HEK293T (cell line): ENCODE results near the gene DST.

Experiments used
- CTCF ChIA-PET: fragments of 350-600 bp; formaldehyde crosslinking; extraction: SDS; loops from one replicate; lab custom pipeline; 2021; ENCODE audit warnings: antibody characterized with exemption, inconsistent platforms; lab: Yijun Ruan, JAX
- POLR2A ChIA-PET: fragments of 350-600 bp; formaldehyde crosslinking; extraction: SDS; loops from one replicate; lab custom pipeline; 2020; ENCODE audit warnings: antibody characterized with exemption, inconsistent platforms; lab: Yijun Ruan, JAX
- DNase-seq: peaks from one replicate; pipeline ENCODE4 v3.0.0; 2012; ENCODE audit warnings: mixed read lengths; ENCODE audit errors: extremely low spot score
- ARNT ChIP-seq: fragments of 450-650 bp; IDR thresholded peaks from 2 replicates; pipeline ENCODE4 v1.6.1; 2017; ENCODE audit warnings: mild to moderate bottlenecking
- BHLHE40 ChIP-seq: fragments of 450-650 bp; IDR thresholded peaks from 2 replicates; pipeline ENCODE4 v1.6.1; 2016; ENCODE audit warnings: mild to moderate bottlenecking, moderate library complexity, borderline replicate concordance
- CTBP1 ChIP-seq: fragments of 450-650 bp; IDR thresholded peaks from 2 replicates; pipeline ENCODE4 v1.6.1; 2016; ENCODE audit warnings: borderline replicate concordance
- ELF4 ChIP-seq: fragments of 450-650 bp; IDR thresholded peaks from 2 replicates; pipeline ENCODE4 v1.6.1; 2017; ENCODE audit warnings: antibody characterized with exemption
- FOXA1 ChIP-seq: fragments of 450-650 bp; IDR thresholded peaks from 2 replicates; pipeline ENCODE4 v1.6.1; 2016; ENCODE audit warnings: mild to moderate bottlenecking
- FOXK2 ChIP-seq: fragments of 450-650 bp; IDR thresholded peaks from 2 replicates; pipeline ENCODE4 v1.6.1; 2016; ENCODE audit warnings: mild to moderate bottlenecking
- FOXM1 ChIP-seq: fragments of 450-650 bp; IDR thresholded peaks from 2 replicates; pipeline ENCODE4 v1.6.1; 2017; ENCODE audit warnings: mild to moderate bottlenecking, borderline replicate concordance
- HDGF ChIP-seq: fragments of 450-650 bp; IDR thresholded peaks from 2 replicates; pipeline ENCODE4 v1.6.1; 2017; ENCODE audit warnings: antibody characterized with exemption, borderline replicate concordance
- L3MBTL2 ChIP-seq: fragments of 450-650 bp; conservative IDR thresholded peaks from 2 replicates; pipeline ENCODE4 v1.6.1; 2016; ENCODE audit warnings: mild to moderate bottlenecking
- LEF1 ChIP-seq: fragments of 450-650 bp; IDR thresholded peaks from 2 replicates; pipeline ENCODE4 v1.6.1; 2017; ENCODE audit warnings: mild to moderate bottlenecking, borderline replicate concordance
- NFRKB ChIP-seq: fragments of 450-650 bp; IDR thresholded peaks from 2 replicates; pipeline ENCODE4 v1.6.1; 2016; ENCODE audit warnings: mild to moderate bottlenecking, moderate library complexity
- SP1 ChIP-seq: fragments of 450-650 bp; IDR thresholded peaks from 2 replicates; pipeline ENCODE4 v1.6.1; 2017
- SUZ12 ChIP-seq: fragments of 450-650 bp; IDR thresholded peaks from 2 replicates; pipeline ENCODE4 v1.6.1; 2016; ENCODE audit warnings: mild to moderate bottlenecking
- TARDBP ChIP-seq: fragments of 450-650 bp; IDR thresholded peaks from 2 replicates; pipeline ENCODE4 v1.6.1; 2016
- ZNF384 ChIP-seq: fragments of 450-650 bp; IDR thresholded peaks from 2 replicates; pipeline ENCODE4 v1.6.1; 2016
- TF ChIP-seq, protein P1 (sequence below): fragments of 450-650 bp; IDR thresholded peaks from 2 replicates; pipeline ENCODE4 v1.6.1; 2016

Gene DST

DNA sequence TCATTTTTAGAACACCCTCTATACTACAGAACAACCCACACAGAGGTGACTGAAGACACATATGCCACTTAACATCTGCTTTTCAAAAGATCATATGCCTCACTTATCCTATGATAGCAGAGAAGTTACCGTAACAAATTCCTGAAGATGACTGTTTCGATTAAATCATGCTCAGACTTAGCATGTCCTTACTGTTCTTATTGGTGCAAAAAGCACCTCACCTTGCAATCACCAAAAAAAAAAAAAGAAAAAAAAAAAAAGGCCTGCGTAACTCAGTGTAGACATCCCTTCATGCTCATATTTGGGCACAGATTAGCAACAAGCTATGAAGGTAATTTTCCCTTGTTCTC, 17.7 kb upstream of the DST start:
- CTCF ChIA-PET, result interaction anchor here (0.6 to 0.8 kb wide), 2 partner anchors 20 to 23 kb away, joined by 3 to 5 read pairs; no protein-coding TSS in a partner anchor
- no peak for DNase-seq
- TF ChIP-seq ZNF384, result 0 out of 2 replicates have a peak, but pooled peaks have one; percentile 24
- TF ChIP-seq ARNT, result no peak
- POLR2A ChIA-PET, result no interaction called here

DNA sequence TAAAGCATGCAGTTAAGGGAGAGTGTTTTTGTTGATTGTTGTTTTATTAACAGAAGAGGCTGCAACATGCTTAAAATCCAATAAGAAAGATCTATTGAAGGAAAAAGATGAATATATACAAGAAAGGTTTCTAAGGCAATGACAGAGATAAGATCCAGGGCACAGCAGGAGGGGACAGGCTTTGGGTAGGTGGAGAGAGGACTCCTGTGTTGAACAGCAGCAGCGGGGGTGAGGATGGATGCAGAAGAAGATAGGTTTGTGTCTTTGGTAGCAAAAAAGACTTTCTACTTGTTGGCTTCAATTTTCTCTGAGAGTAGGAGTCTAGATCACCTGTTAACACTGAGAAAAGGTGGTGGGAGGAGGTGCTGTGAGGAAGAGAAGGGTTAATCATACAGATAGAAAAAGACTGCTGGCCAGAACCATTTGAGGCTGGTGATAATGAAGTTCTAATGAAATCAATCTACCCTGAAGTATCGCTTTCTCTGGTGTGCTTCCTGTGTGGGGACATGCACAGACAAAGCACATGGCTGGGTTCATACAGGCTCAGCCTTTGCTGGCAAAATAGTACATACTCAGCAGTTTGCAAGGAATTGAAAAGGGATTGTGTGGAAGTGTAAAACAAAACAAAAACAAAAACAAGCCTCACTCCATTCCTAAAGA, 17.2 kb upstream of the DST start:
- CTCF ChIA-PET, result interaction anchor here (0.6 kb wide), 1 partner anchor 20 kb away, joined by 3 read pairs; no protein-coding TSS in a partner anchor
- POLR2A ChIA-PET, result no interaction called here

DNA sequence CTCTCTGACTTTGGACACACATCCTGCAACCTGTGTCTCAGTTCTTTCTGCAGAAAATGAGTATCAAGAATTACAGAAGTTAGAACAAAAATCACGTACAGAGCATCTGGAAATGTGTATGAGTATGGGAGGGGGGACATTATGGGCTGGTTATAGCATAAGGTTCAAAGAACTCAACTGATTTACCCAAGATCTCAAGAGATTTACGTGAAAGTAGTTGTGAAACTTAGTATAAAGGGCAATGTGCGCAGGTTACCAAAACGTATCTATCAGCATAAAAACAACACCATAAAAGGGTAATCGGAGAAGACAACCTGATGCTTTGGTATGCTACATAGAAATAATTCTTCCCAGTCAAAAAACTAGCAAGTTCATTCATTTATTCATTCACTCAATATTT, 15.6 kb upstream of the DST start:
- POLR2A ChIA-PET, result no interaction called here
- TF ChIP-seq TARDBP (no peak), ARNT (no peak)
- no peak for DNase-seq
- CTCF ChIA-PET, result no interaction called here

More for the DNA sequence above, 17.2 kb upstream of the DST start:
- DNase-seq, result no peak
- no peak for TF ChIP-seq LEF1
- no peak for TF ChIP-seq L3MBTL2
- no peak for TF ChIP-seq ARNT
- TF ChIP-seq, protein P1, sequence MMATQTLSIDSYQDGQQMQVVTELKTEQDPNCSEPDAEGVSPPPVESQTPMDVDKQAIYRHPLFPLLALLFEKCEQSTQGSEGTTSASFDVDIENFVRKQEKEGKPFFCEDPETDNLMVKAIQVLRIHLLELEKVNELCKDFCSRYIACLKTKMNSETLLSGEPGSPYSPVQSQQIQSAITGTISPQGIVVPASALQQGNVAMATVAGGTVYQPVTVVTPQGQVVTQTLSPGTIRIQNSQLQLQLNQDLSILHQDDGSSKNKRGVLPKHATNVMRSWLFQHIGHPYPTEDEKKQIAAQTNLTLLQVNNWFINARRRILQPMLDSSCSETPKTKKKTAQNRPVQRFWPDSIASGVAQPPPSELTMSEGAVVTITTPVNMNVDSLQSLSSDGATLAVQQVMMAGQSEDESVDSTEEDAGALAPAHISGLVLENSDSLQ, result no peak
- no peak for TF ChIP-seq ZNF384
- TF ChIP-seq FOXM1, result no peak
- no peak for TF ChIP-seq NFRKB
- TF ChIP-seq BHLHE40, result no peak
- no peak for TF ChIP-seq FOXA1
- no peak for TF ChIP-seq ELF4
- no peak for TF ChIP-seq SP1
- no peak for TF ChIP-seq FOXK2
- no peak for TF ChIP-seq HDGF
- no peak for TF ChIP-seq SUZ12
- TF ChIP-seq CTBP1, result no peak
- no peak for TF ChIP-seq TARDBP

DNA sequence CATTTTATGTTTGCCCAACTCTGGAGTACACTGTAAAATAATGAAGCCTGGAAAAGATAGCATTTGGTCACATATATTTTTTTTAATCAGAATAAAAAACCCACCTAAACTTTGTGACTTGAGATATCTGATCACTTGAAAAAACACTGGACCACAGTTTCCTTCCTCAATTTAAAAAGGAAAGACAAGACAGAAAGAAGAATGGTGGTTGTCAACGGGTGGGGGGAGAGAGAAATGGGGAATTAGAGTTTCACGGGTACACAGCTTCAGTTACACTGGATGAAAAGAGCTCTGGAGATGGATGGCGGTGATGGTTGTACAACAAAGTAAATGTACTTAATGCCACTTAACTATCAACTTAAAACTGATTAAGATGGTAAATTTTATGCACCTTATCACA, 14.7 kb upstream of the DST start:
- CTCF ChIA-PET, result no interaction called here

DNA sequence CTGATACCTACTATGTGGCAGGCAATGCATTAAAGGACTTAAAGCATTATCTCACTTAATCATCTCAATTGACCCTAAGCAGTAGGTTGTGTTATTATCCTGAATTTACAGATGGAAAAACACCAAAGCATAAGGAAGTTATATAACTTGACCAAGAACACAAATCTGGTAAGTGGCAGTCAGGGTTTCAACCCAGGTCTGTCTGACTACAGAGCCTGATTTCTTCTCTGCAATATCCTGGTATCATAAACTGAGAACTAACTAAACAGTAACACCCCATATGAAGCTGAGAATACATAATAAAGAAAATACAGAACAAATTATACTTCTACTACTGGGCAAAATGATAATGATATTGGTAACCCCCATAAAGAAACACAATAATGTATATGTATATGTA, 13.8 kb upstream of the DST start:
- TF ChIP-seq FOXK2 (no peak), SP1 (no peak), ZNF384 (no peak), SUZ12 (no peak), ARNT (no peak), ELF4 (no peak), LEF1 (no peak), BHLHE40 (no peak)
- ChIA-PET POLR2A (no interaction called here), CTCF (interaction anchor here (0.6 to 0.8 kb wide), 2 partner anchors 17 to 19 kb away, joined by 3 read pairs; no protein-coding TSS in a partner anchor)
- no peak for DNase-seq

More for the DNA sequence above, 14.7 kb upstream of the DST start:
- no peak for TF ChIP-seq HDGF
- no peak for TF ChIP-seq FOXA1
- TF ChIP-seq FOXM1, result no peak
- no peak for TF ChIP-seq LEF1
- TF ChIP-seq CTBP1, result no peak
- POLR2A ChIA-PET, result no interaction called here
- DNase-seq, result no peak

DNA sequence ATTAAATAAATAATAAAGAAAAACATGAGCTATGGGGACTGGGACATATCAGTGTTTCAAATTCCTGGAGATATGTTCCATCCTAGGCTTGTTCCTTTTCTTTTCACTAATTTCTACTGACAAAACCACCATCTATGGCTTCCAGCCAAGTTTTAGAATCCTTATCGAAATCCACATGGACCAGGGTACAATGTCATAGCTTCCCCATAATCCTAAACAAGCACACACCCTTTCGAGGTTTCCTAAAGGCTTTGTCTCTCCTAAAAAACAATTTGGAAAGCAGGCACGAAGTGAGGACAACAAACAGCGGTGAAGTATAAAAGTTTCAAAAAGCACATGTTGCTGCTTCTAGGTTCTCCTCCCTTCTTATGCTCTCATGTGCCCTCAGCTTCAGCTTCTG, 13.3 kb upstream of the DST start:
- TF ChIP-seq FOXK2 (no peak), ARNT (no peak), LEF1 (no peak)
- DNase-seq, result no peak
- ChIA-PET POLR2A (no interaction called here), CTCF (interaction anchor here (0.6 to 0.8 kb wide), 2 partner anchors 17 to 18 kb away, joined by 3 read pairs; no protein-coding TSS in a partner anchor)

DNA sequence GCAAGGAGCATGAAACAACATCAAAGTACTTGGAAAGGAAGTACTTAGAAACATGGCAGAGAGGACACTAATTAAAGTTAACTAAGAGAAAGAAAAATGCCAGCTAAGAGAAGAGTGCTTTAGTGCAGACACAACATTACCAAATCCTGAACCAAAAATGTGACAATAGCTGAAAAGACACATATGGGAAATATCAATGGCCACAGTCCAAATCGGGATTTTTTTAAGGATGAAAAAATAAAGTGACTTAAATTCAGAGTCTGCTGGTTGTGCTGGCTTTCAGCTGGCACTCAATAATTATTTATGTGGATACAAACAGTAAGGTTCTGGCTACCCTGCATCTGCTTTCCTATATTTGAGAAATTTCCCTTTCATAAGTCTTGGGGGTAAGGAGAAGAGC, 12.6 kb upstream of the DST start:
- no peak for DNase-seq
- ChIA-PET CTCF (no interaction called here), POLR2A (no interaction called here)
- TF ChIP-seq NFRKB, result no peak
- TF ChIP-seq ZNF384, result no peak
- no peak for TF ChIP-seq SUZ12
- no peak for TF ChIP-seq HDGF

DNA sequence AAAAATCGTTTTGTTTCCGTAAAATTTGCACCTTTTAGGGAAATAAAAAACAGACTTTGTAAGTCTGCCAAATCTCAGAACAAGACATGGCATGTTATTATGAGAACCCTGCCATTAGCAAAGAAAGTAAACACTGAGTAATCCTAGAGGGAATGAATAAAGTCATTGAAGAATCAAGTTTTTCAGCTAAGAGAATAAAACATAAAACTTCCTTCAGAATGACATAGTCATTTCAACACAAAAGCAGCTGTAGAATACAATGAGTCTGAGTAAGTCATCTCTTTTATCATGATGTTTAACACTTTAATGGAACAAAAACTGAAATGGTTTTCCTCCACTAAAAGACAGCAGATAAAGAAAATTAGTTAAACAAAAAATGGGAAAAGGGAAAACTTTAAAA, 10.3 kb upstream of the DST start:
- DNase-seq, result no peak
- ChIA-PET POLR2A (no interaction called here), CTCF (interaction anchor here (0.6 kb wide), 1 partner anchor 16 kb away, joined by 3 read pairs; no protein-coding TSS in a partner anchor)
- TF ChIP-seq HDGF (no peak), LEF1 (no peak), SP1 (no peak), FOXK2 (no peak), FOXA1 (no peak), ELF4 (no peak), SUZ12 (no peak), CTBP1 (no peak), FOXM1 (no peak), BHLHE40 (no peak), NFRKB (no peak), ARNT (no peak), TARDBP (no peak), L3MBTL2 (no peak), ZNF384 (no peak)
- TF ChIP-seq, protein P1, result no peak
